Progenitor cell of endocrine pancreas (in vitro differentiated cells): Measurements from ENCODE around the gene SYPL1. TPM values are rescaled to one million over a fixed set of nuclear protein-coding genes. Genes with fewer than 3 reads are reported as not detected.

Source experiments
- DNase-seq: peaks from one replicate; pipeline ENCODE4 v3.0.0; 2021; ENCODE audit warnings: low spot score; ENCODE audit not compliant: unreplicated experiment
- H3K27ac Mint-ChIP-seq: 2 replicates; pipeline ENCODE4 v1.8.0; 2021; ENCODE audit warnings: mild to moderate bottlenecking, moderate library complexity, mixed read lengths
- H3K27me3 Mint-ChIP-seq: 2 replicates; pipeline ENCODE4 v1.8.0; 2021; ENCODE audit warnings: mixed read lengths
- H3K36me3 Mint-ChIP-seq: 2 replicates; pipeline ENCODE4 v1.8.0; 2022; ENCODE audit warnings: mixed read lengths; ENCODE audit not compliant: insufficient read depth
- H3K4me1 Mint-ChIP-seq: 2 replicates; pipeline ENCODE4 v1.8.0; 2021; ENCODE audit warnings: low read depth, mixed read lengths
- H3K4me3 Mint-ChIP-seq: 2 replicates; pipeline ENCODE4 v1.8.0; 2021; ENCODE audit warnings: low read depth, mild to moderate bottlenecking, moderate library complexity, mixed read lengths
- H3K9me3 Mint-ChIP-seq: 2 replicates; pipeline ENCODE4 v1.8.0; 2021; ENCODE audit warnings: low read depth, mixed read lengths
- CTCF ChIP-seq: fragments of 200-600 bp; sonication (generic); IDR thresholded peaks from one replicate; pipeline ENCODE4 v1.5.0; 2021; ENCODE audit warnings: antibody characterized with exemption, mild to moderate bottlenecking; ENCODE audit not compliant: unreplicated experiment
- total RNA-seq: library from RNA; stranded (reverse); gene quantifications from 2 replicates; pipeline ENCODE4 v1.2.1, GENCODE V29; 2021

SYPL1 gene
- total RNA-seq, 1 donor from 2014 or later = 60.3 TPM

- H3K4me1 Mint-ChIP-seq = peaks cover 28% of the 10 kb centered on the region
- H3K27ac Mint-ChIP-seq = no peak overlapping the region
- no peak for DNase-seq
- H3K36me3 Mint-ChIP-seq = peaks cover 2% of the 10 kb centered on the region
- H3K27me3 Mint-ChIP-seq = no peaks in the 10 kb centered on the region
- peak overlapping the region; percentile 32 for H3K4me3 Mint-ChIP-seq
- H3K9me3 Mint-ChIP-seq = no peaks in the 10 kb centered on the region
- TF ChIP-seq CTCF = no peak
Observed at GRCh38 chr7:106109521-106110237, 2.4 kb downstream of the SYPL1 start.

GRCh38 chr7:106108991-106109390 is 3.1 kb downstream of the SYPL1 start:
- H3K27ac Mint-ChIP-seq = no peak overlapping the region
- H3K36me3 Mint-ChIP-seq = peaks cover 2% of the 10 kb centered on the region
- H3K4me3 Mint-ChIP-seq = peak overlapping the region; percentile 0
- no peaks in the 10 kb centered on the region for H3K9me3 Mint-ChIP-seq
- no peaks in the 10 kb centered on the region for H3K27me3 Mint-ChIP-seq
- DNase-seq = no peak
- no peak for TF ChIP-seq CTCF
- peaks cover 28% of the 10 kb centered on the region for H3K4me1 Mint-ChIP-seq

- H3K27me3 Mint-ChIP-seq = no peaks in the 10 kb centered on the region
- no peak for DNase-seq
- no peak for TF ChIP-seq CTCF
- H3K9me3 Mint-ChIP-seq = no peaks in the 10 kb centered on the region
- H3K27ac Mint-ChIP-seq = no peak overlapping the region
- peaks cover 2% of the 10 kb centered on the region for H3K36me3 Mint-ChIP-seq
- peaks cover 22% of the 10 kb centered on the region for H3K4me1 Mint-ChIP-seq
- no peak overlapping the region for H3K4me3 Mint-ChIP-seq
Observed at GRCh38 chr7:106104721-106105260, 7.3 kb downstream of the SYPL1 start.

GRCh38 chr7:106102387-106102966 is 9.6 kb downstream of the SYPL1 start:
- no peaks in the 10 kb centered on the region for H3K9me3 Mint-ChIP-seq
- no peak overlapping the region for H3K4me3 Mint-ChIP-seq

GRCh38 chr7:106101726-106102125 is 10.4 kb downstream of the SYPL1 start:
- TF ChIP-seq CTCF = no peak
- peaks cover 10% of the 10 kb centered on the region for H3K4me1 Mint-ChIP-seq
- H3K27ac Mint-ChIP-seq = no peak overlapping the region
- no peaks in the 10 kb centered on the region for H3K9me3 Mint-ChIP-seq
- H3K27me3 Mint-ChIP-seq = no peaks in the 10 kb centered on the region
- DNase-seq = no peak
- peaks cover 2% of the 10 kb centered on the region for H3K36me3 Mint-ChIP-seq
- no peak overlapping the region for H3K4me3 Mint-ChIP-seq

More at GRCh38 chr7:106102387-106102966, 9.6 kb downstream of the SYPL1 start:
- no peaks in the 10 kb centered on the region for H3K27me3 Mint-ChIP-seq
- DNase-seq = no peak
- H3K4me1 Mint-ChIP-seq = peaks cover 10% of the 10 kb centered on the region
- peaks cover 2% of the 10 kb centered on the region for H3K36me3 Mint-ChIP-seq
- H3K27ac Mint-ChIP-seq = no peak overlapping the region
- TF ChIP-seq CTCF = no peak
